ENCODE measurements around the gene ARHGEF25.
A peak's percentile ranks its signal among the peaks of the same experiment; 100 is the strongest.
"Not testable (repeated sequence)": the region's sequence is repeated elsewhere in the genome, so short reads cannot be mapped to it uniquely, and the experiment has no call there.

The ARHGEF25 gene

DNA sequence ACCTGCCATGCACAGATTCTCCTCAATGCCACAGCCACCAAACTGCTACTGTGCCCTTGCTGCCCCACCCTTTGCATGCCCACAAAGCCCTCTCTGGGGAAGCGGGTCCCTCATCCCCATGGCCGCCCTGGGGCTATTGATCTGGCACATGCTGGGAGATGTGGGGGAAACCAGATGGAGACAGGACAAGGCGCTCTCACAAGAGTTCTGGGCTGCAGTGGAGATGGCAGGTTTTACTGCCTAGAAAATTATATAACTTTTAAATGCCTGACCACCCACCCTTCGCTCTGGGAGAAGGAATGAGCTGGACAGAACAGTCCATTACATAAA is 30.8 kb upstream of the ARHGEF25 start:
- H3K4me3 Mint-ChIP-seq = no peak overlapping the region
- H3K4me1 Mint-ChIP-seq = peaks cover 7% of the 10 kb centered on the region
- no peaks in the 10 kb centered on the region for H3K9me3 Mint-ChIP-seq
- ATAC-seq = no peak
- H3K27me3 Mint-ChIP-seq = peaks cover 25% of the 10 kb centered on the region
- no peak overlapping the region for H3K27ac Mint-ChIP-seq
- H3K36me3 Mint-ChIP-seq = no peaks in the 10 kb centered on the region

DNA sequence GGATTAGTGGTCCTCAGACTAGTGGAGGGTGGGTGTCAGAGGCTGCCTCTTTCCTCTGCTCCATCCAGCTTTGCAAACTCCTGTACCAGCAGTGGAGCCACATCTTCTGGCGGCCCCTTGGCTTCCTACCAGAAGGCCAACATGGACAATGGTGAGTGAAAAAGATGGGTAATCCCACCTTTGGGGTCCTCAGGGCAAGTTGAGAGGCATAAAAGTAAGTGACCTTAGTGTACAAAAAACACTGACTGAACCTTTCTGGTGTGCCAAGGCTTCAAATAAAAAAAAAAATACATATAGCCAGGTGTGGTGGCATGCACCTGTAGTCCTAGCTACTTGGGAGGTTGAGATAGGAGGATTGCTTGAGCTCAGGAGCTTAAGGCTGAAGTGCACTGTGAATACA is 29.4 kb upstream of the ARHGEF25 start:
- Mint-ChIP-seq H3K4me3 (no peak overlapping the region), H3K9me3 (no peaks in the 10 kb centered on the region), H3K27ac (no peak overlapping the region), H3K36me3 (no peaks in the 10 kb centered on the region), H3K4me1 (peaks cover 7% of the 10 kb centered on the region), H3K27me3 (peaks cover 25% of the 10 kb centered on the region)
- no peak for ATAC-seq

DNA sequence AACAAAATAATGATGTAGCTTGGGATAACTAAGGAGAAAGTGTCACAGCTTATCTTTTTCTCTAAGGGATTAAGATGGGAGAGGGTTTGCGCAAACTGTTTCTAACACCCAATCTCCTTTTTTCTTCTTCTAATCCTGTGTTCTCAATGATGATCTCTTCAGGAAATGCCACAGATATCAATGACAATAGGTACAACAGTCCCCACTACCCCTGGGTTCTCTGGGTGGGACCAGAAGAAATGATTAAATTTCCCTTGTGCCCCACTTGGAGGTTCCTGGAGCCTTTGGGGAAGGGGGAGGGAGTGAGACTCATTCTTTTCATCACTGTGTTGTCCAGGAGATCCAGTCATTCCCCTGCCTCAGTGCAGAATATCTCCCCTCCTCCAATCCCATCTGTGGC is 28.8 kb upstream of the ARHGEF25 start:
- H3K4me1 Mint-ChIP-seq = peaks cover 7% of the 10 kb centered on the region
- no peak overlapping the region for H3K27ac Mint-ChIP-seq
- no peaks in the 10 kb centered on the region for H3K36me3 Mint-ChIP-seq
- no peaks in the 10 kb centered on the region for H3K9me3 Mint-ChIP-seq
- ATAC-seq = no peak
- H3K27me3 Mint-ChIP-seq = peaks cover 25% of the 10 kb centered on the region
- no peak overlapping the region for H3K4me3 Mint-ChIP-seq

DNA sequence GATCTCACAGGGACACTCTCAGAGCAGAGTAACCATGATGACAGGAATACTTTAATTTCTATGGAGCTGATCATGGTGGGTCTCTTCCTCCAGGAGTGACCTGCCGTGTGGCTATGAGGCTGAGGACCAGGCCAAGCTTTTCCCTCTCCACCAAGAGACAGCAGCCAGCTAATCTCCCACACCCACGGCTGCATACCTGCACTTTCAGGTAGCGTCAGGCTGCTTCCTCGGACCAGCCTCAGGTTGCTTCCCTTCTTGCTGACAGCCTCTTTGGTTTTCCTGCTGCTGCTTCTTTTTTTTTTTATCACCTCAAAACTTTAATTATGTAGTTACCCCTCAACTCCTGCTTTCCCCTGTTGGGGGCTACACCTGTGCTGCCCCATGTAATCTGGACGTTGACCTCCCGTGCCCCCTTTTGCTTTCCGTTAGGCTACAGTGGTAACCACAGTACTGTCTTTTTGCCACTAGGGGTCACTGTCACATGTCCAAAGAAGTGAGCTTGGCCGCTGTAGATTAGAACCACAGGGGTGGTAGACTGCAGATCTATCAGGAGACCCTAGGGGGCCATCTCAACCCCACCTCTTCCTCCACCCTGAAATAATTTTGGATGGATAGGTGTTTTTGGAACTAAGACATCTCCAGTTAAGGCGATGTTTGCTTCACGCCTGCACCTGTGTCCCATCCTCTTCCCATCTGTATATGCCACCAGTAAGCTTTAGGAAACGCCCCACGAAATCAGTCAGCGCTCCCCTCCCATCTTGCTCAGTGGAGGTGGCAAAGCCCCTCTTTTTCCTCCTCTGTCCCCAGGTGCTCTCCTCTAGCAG is 28.0 kb upstream of the ARHGEF25 start:
- ATAC-seq = peak; percentile 94
- Mint-ChIP-seq H3K4me1 (peaks cover 7% of the 10 kb centered on the region), H3K27me3 (peaks cover 25% of the 10 kb centered on the region), H3K4me3 (no peak overlapping the region), H3K27ac (no peak overlapping the region), H3K36me3 (no peaks in the 10 kb centered on the region), H3K9me3 (no peaks in the 10 kb centered on the region)

DNA sequence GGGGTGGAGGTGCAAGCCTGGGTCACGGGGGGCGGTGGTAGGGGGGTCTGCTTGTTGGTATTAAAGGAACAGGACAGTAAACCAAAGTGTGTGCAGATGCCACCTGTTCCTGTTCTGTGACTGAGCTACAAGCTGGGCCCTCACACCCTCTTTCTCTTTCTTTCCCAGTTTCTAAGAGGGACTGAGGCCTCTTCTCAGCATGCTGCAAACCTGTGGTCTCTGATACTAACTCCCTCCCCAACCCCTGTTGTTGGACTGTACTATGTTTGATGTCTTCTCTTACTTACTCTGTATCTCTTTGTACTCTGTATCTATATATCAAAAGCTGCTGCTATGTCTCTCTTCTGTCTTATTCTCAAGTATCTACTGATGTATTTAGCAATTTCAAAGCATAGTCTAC is 27.2 kb upstream of the ARHGEF25 start:
- H3K36me3 Mint-ChIP-seq = no peaks in the 10 kb centered on the region
- H3K27ac Mint-ChIP-seq = no peak overlapping the region
- no peak for ATAC-seq
- peaks cover 7% of the 10 kb centered on the region for H3K4me1 Mint-ChIP-seq
- peaks cover 25% of the 10 kb centered on the region for H3K27me3 Mint-ChIP-seq
- no peak overlapping the region for H3K4me3 Mint-ChIP-seq
- no peaks in the 10 kb centered on the region for H3K9me3 Mint-ChIP-seq

DNA sequence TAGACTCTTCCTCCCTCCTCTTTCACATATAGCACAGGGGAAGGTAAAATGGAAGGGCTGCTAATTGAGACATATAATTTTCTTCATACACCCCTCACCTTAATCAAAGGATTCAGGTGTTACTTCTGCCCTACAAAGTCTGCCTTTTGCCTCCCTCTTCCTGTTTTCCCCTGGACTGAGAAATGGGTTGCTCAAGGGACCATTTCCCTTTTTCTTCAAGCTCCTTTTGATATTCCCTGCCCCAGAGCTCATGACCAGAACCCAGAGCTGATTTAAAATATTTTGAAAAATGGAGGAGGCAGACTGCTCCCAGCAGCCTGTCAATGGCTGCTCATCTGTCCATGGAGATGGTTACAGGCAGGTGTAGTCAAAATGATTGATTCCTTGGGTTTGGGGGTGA is 26.5 kb upstream of the ARHGEF25 start:
- H3K27ac Mint-ChIP-seq = no peak overlapping the region
- peaks cover 7% of the 10 kb centered on the region for H3K4me1 Mint-ChIP-seq

DNA sequence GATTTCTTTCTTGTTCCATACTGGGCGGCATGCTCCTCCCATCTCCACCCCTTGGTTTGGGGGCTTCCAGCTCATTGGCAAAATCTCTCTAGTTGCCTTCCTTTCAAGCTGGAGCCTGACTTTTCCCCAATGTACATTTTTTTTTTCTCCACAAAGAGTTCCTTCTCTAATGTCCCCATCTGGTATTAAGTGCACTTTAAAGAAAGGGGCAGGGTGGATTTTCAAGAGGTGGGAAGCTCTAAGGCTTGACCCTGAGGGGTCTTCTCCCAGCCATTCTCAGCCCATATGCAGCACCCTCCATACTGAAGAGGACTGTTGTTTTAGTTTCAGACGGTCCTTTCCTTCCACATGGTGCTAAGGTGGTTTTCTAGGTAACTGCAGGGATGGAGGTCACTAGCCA is 26.1 kb upstream of the ARHGEF25 start:
- ATAC-seq = no peak
- Mint-ChIP-seq H3K27me3 (peaks cover 25% of the 10 kb centered on the region), H3K27ac (no peak overlapping the region), H3K4me1 (peaks cover 8% of the 10 kb centered on the region), H3K36me3 (no peaks in the 10 kb centered on the region), H3K9me3 (no peaks in the 10 kb centered on the region), H3K4me3 (no peak overlapping the region)

More for the DNA sequence above, 26.5 kb upstream of the ARHGEF25 start:
- Mint-ChIP-seq H3K27me3 (peaks cover 25% of the 10 kb centered on the region), H3K36me3 (no peaks in the 10 kb centered on the region), H3K9me3 (no peaks in the 10 kb centered on the region), H3K4me3 (no peak overlapping the region)
- ATAC-seq = no peak

DNA sequence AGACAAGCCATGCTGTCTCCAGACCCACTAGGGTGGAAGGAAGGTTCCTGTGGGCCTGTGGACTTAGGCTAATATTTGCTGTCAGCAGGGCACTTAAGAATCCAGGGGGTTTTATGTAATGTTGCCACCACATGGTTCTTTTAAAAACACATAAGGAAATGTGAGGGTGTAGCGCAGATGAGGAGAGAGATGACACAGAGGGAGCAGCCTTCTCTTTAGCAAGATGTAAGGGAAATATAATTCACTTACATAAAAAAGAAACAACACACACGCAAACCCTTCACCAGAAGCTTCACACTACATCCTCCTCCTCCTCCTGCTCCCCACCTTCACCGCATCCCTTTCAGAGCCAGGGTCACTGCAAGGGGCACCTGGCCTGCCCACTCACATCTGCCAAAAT is 25.1 kb upstream of the ARHGEF25 start:
- no peak for ATAC-seq
- Mint-ChIP-seq H3K4me3 (no peak overlapping the region), H3K4me1 (peaks cover 13% of the 10 kb centered on the region), H3K36me3 (no peaks in the 10 kb centered on the region), H3K9me3 (no peaks in the 10 kb centered on the region), H3K27ac (no peak overlapping the region), H3K27me3 (peaks cover 16% of the 10 kb centered on the region)

DNA sequence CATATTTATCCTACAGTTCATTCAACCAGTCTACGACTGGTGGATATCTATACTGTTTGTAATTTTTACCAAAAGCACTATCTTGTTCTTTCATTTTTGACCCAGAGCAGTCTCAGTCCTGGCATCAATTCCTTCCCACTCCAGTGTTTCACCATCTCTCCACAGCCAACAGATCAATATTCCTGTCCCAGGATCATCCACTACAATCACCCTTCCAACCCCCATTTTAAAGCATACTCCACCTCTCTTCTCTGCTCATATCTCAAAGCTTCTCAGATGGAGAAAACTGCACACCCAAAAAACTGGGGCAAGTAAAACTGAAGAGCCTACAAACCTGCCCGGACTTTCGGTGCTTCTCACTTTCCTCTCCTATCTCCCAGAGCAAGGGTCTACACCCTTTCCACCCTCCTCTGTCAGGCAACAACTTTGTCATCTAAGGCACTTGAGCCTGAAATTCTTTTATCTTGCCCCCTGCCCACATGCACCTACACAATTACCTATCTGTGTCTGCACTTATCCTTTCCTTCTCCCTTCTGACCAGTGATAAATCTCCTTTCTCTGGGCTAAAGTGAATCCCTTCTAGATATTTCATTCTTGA is 24.3 kb upstream of the ARHGEF25 start:
- H3K4me1 Mint-ChIP-seq = peaks cover 20% of the 10 kb centered on the region
- no peaks in the 10 kb centered on the region for H3K36me3 Mint-ChIP-seq
- H3K27ac Mint-ChIP-seq = no peak overlapping the region
- H3K4me3 Mint-ChIP-seq = no peak overlapping the region
- H3K27me3 Mint-ChIP-seq = peaks cover 9% of the 10 kb centered on the region
- H3K9me3 Mint-ChIP-seq = no peaks in the 10 kb centered on the region
- no peak for ATAC-seq

DNA sequence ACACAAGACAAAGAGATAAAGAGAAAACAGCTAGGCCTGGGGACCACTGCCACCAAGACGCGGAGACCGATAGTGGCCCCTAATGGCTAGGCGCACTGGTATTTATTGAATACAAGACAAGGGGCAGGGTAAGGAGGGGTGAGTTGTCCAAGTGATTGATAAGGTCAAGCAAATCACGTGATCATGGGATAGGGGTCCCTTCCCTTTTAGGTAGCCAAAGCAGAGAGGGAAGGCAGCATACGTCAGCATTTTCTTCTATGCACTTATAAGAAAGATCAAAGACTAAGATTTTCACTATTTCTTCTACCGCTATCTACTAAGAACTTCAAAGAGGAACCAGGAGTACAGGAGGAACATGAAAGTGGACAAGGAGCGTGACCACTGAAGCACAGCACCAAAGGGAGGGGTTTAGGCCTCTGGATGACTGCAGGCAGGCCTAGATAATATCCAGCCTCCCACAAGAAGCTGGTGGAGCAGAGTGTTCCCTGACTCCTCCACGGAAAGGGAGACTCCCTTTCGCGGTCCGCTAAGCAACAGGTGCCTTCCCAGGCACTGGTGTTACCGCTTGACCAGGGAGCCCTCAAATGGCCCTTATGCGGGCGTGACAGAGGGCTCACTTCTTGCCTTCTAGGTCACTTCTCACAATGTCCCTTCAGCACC is 22.2 kb upstream of the ARHGEF25 start:
- not testable (repeated sequence) for H3K4me3 Mint-ChIP-seq, ATAC-seq, H3K9me3 Mint-ChIP-seq

DNA sequence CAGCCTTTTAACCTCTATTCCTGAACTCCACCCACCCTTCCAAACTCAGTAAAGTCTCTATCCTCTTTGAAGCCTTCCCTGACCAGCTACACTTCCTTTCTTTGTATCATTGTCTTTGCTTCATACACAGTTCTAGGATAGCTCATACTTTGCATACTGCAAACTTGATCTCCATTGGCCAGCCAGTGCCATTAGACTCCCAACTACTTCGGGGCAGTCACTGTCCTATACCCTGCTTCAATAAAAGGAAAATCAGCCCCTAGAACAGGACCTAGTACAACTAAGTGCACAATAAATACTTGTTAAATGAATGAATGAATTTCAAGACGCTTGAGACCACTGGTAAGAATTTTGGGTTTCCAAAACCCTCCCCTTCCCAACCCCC is 20.8 kb upstream of the ARHGEF25 start:
- H3K27ac Mint-ChIP-seq = peak overlapping the region; percentile 81
- no peaks in the 10 kb centered on the region for H3K27me3 Mint-ChIP-seq
- peaks cover 3% of the 10 kb centered on the region for H3K36me3 Mint-ChIP-seq
- no peak for ATAC-seq
- H3K4me3 Mint-ChIP-seq = peak overlapping the region; percentile 90
- peaks cover 24% of the 10 kb centered on the region for H3K4me1 Mint-ChIP-seq
- no peaks in the 10 kb centered on the region for H3K9me3 Mint-ChIP-seq

More for the DNA sequence above, 22.2 kb upstream of the ARHGEF25 start:
- peaks cover 24% of the 10 kb centered on the region for H3K4me1 Mint-ChIP-seq
- H3K27me3 Mint-ChIP-seq, H3K27ac Mint-ChIP-seq, H3K36me3 Mint-ChIP-seq: not testable (repeated sequence)

DNA sequence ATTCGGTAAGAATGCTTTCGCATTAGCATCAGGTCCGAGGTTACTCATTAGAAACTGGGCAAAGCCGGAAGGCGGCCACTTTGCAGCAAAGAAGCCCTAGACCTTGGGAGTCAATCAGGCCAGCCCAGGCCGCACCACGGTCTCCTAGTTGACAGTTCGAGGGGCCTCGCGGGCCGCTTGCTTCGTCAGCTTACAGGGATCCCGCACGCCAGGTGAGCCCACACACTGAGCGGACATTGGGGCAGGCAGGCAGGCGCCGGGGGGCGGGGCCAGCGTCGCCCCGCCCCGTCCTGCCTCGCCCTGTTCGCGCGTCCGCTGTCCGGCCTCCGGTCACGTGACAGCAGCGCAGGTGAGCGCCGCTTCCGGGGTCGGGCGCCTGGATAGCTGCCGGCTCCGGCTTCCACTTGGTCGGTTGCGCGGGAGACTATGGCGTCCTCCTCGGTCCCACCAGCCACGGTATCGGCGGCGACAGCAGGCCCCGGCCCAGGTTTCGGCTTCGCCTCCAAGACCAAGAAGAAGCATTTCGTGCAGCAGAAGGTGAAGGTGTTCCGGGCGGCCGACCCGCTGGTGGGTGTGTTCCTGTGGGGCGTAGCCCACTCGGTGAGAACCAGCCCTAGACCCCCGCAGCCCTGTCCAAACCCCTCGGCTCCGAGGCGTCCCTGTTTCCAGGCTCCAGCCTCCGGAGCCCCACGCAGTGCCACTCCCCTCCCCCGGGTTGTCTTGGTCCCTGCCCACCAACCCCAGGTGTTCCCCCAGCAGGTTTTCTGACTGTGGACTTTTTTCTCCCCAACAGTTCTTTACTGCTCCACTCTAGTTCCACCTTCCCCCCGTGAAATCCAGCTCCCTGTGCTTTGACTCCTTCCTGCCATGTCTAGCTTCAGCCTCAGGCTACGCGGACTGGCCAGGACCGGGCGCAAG is 20.1 kb upstream of the ARHGEF25 start, which contains the start of gene PIP4K2C:
Gene PIP4K2C, plus strand, starts transcription at position 329 of the 918 bp plus-strand sequence. Its CDS starts 98 bp downstream, at position 427.
- Mint-ChIP-seq H3K4me3 (peak within 1 kb of the TSS; percentile 90), H3K9me3 (no peaks in the 10 kb centered on the region), H3K36me3 (peaks cover 10% of the 10 kb centered on the region), H3K4me1 (peaks cover 24% of the 10 kb centered on the region), H3K27ac (peak within 1 kb of the TSS; percentile 81), H3K27me3 (no peaks in the 10 kb centered on the region)
- ATAC-seq = peak; percentile 98

DNA sequence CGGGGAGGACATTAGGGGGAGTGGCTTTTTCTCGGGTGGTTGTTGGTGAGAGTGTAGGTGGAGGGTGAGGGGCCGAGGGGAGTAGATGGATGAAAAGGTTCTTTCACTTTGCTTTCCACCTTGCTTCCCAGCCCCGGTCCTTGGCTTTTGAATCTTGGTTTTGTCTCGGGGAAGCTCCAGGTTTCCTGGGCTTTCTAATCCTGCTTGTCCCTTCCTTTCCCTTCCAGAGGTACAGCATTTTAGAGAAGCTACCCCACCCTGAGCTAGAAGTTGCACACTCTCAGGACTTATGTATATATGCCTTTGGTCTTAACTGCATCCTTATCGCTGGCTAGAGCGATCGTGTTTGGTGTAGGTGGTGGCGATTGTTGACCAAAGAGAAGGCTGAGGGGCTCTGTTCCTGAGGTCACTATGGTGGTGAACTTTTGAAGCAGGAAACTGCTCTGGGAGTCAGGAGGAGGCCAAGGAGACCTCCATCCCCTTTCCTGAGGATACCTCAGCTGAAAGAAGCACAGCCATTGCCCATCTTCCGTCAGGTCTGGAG is 19.4 kb upstream of the ARHGEF25 start:
- H3K9me3 Mint-ChIP-seq = no peaks in the 10 kb centered on the region
- H3K27ac Mint-ChIP-seq = peak overlapping the region; percentile 81
- peaks cover 24% of the 10 kb centered on the region for H3K4me1 Mint-ChIP-seq
- H3K36me3 Mint-ChIP-seq = peaks cover 14% of the 10 kb centered on the region
- H3K4me3 Mint-ChIP-seq = peak overlapping the region; percentile 90
- ATAC-seq = no peak
- no peaks in the 10 kb centered on the region for H3K27me3 Mint-ChIP-seq

DNA sequence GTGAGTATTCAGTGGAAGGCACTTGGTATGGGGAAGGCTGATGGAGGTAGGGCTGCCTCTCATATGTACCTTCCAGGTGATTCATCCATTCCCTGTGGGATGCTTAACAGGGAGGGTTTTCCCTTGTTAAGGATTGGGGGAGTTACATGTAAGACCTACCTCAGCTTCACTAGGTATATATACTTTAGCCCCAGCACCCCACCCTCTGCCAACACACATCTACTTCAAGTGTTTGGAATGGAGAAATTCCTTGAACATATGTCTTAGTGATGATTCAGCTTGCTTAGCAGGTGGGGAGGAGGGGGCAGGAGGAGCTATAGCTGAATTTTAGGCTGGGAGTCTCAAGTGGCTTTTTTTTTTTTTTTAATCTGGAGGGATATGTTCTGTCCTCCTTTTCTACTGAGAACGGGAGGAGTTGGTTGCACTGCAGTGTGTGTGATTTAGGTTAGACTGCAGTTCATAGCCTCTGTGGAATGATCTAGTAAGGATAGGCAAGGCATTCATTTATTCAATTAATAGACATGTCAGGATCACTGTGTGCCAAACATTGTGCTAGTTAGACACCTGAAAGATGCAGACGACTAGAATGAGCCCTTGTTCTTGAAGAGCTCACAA is 18.6 kb upstream of the ARHGEF25 start:
- Mint-ChIP-seq H3K27me3 (no peaks in the 10 kb centered on the region), H3K27ac (no peak overlapping the region), H3K36me3 (peaks cover 22% of the 10 kb centered on the region), H3K9me3 (no peaks in the 10 kb centered on the region), H3K4me3 (peak overlapping the region; percentile 90), H3K4me1 (peaks cover 24% of the 10 kb centered on the region)
- no peak for ATAC-seq
